ENCODE results near the gene CCDC88C. TPM values are rescaled to one million over a fixed set of nuclear protein-coding genes. Genes with fewer than 3 reads are reported as not detected.
"Not testable (repeated sequence)": the region's sequence is repeated elsewhere in the genome, so short reads cannot be mapped to it uniquely, and the experiment has no call there.

The CCDC88C gene
- total RNA-seq, 1 donor from 2014 or later, result 9.2 TPM

DNA sequence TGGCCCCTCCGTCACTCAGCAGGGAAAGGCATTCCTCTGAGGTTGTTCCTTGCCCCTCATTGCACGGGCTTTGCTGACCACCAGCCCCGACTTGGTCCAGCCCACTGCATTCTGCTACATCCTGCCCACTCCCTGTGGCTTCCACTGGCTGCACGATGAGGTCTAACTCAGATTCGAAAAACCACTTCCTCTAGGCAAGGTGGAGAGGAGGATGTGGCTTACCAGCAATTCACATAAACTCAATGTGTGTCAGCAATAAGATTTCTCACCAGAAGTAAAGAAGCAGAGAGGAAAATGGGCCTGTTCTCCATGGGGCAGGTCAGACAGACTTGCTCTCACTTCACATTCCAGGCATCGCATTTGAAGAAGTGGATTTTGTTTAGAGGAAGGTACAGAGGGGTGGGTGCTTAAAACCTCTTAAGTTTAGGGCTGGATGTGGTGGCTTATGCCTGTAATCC lies 187.8 kb downstream of the CCDC88C start:
- TF ChIP-seq, protein P1, sequence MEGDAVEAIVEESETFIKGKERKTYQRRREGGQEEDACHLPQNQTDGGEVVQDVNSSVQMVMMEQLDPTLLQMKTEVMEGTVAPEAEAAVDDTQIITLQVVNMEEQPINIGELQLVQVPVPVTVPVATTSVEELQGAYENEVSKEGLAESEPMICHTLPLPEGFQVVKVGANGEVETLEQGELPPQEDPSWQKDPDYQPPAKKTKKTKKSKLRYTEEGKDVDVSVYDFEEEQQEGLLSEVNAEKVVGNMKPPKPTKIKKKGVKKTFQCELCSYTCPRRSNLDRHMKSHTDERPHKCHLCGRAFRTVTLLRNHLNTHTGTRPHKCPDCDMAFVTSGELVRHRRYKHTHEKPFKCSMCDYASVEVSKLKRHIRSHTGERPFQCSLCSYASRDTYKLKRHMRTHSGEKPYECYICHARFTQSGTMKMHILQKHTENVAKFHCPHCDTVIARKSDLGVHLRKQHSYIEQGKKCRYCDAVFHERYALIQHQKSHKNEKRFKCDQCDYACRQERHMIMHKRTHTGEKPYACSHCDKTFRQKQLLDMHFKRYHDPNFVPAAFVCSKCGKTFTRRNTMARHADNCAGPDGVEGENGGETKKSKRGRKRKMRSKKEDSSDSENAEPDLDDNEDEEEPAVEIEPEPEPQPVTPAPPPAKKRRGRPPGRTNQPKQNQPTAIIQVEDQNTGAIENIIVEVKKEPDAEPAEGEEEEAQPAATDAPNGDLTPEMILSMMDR (IDR thresholded peaks at IDR 0.05), result no peak
- H3K36me3 ChIP-seq, result peaks cover 3 to 16% of the 10 kb centered on the region in 2 donors
- peaks cover 0 to 4% of the 10 kb centered on the region in 2 donors for H3K9me3 ChIP-seq
- no peak overlapping the region for H3K4me3 ChIP-seq
- DNase-seq (ENCODE audit: low spot score in 2 of 2), result no peak
- H3K27me3 ChIP-seq, result no peaks in the 10 kb centered on the region
- no peaks in the 10 kb centered on the region for H3K4me1 ChIP-seq
- intact Hi-C loops (cut with DNase I), result no loop called here
- H3K27ac ChIP-seq, result no peak overlapping the region

DNA sequence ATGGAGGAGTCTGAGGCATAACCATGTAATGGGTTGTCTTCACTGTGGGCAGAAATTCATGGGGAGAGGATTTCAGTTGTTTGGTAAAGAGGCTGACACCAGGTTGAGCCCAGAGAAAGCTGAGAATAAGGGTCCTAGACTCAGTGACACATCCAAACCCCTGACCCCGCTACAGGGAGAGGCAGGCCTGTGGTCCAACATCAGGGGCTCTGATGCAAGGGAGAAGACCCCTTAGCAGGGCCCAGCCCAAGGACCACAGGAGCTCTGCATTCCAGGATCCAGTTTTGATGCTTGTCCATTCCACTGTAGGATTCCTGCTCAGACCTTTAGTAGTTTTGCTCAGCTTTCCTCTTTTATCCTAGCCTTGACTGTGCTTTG lies 188.6 kb downstream of the CCDC88C start:
- Histone ChIP-seq H3K36me3 (peaks cover 7 to 20% of the 10 kb centered on the region in 2 donors), H3K4me1 (no peaks in the 10 kb centered on the region), H3K27me3 (no peaks in the 10 kb centered on the region), H3K9me3 (peaks cover 0 to 4% of the 10 kb centered on the region in 2 donors), H3K27ac (no peak overlapping the region), H3K4me3 (no peak overlapping the region)
- TF ChIP-seq, protein P1 (IDR thresholded peaks at IDR 0.05), result no peak
- no peak for DNase-seq (ENCODE audit: low spot score in 2 of 2)
- intact Hi-C loops (cut with DNase I), result no loop called here

GRCh38 chr14:91228112-91229004 lies 189.3 kb downstream of the CCDC88C start:
- DNase-seq (ENCODE audit: low spot score in 2 of 2), result no peak
- H3K36me3 ChIP-seq, result peaks cover 7 to 23% of the 10 kb centered on the region in 2 donors
- peaks cover 0 to 4% of the 10 kb centered on the region in 2 donors for H3K9me3 ChIP-seq
- H3K4me1 ChIP-seq, result no peaks in the 10 kb centered on the region
- intact Hi-C loops (cut with DNase I), result no loop called here
- TF ChIP-seq, protein P1 (IDR thresholded peaks at IDR 0.05), result no peak
- H3K27ac ChIP-seq, result no peak overlapping the region
- H3K27me3 ChIP-seq, result no peaks in the 10 kb centered on the region
- H3K4me3 ChIP-seq, result no peak overlapping the region

DNA sequence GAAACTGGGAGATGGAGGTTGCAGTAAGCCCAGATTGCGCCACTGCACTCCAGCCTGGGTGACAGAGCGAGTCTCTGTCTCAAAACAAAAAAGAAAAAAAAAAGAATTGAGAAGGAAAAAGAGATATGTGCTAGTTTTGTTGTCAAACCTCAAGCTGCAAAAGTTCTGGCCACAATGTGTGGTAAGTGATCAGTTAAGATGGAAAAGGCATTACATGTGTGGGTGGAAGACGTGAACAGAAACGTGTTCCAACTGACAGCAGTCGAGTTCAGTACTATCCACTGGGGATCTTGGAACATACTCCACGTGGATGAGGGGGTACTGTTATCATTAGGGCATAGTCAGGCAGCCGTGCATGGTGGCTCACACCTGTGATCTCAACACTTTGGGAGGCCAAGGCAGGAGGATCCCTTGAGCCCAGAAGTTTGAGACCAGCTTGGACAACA lies 190.4 kb downstream of the CCDC88C start:
- no peaks in the 10 kb centered on the region for H3K4me1 ChIP-seq
- TF ChIP-seq, protein P1 (IDR thresholded peaks at IDR 0.05), result no peak
- H3K4me3 ChIP-seq, result no peak overlapping the region
- H3K27ac ChIP-seq, result no peak overlapping the region
- peaks cover 7 to 23% of the 10 kb centered on the region in 2 donors for H3K36me3 ChIP-seq
- intact Hi-C loops (cut with DNase I), result no loop called here
- H3K9me3 ChIP-seq, result peaks cover 0 to 4% of the 10 kb centered on the region in 2 donors
- no peak for DNase-seq (ENCODE audit: low spot score in 2 of 2)
- no peaks in the 10 kb centered on the region for H3K27me3 ChIP-seq

DNA sequence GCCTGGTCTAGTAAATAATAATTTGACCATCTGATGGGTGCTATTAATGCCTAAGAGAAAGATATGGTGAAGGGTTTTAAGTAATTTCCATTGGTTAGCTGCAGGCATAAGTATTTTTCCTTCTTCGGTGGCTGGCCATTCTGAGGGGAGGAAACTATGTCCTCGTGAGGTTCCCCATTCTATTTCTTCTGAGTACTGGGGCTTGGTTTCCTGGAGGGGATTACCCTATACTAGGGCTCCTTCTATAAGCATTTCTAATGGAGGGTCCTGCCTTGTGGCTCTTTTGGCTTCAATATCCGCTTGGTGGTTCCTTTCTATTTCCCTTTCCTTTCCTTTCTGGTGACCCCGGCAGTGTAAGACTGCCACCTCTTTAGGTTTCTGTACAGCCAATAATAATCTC lies 191.3 kb downstream of the CCDC88C start:
- H3K36me3 ChIP-seq, result peaks cover 7 to 23% of the 10 kb centered on the region in 2 donors
- DNase-seq (ENCODE audit: low spot score in 2 of 2), result not testable (repeated sequence)

DNA sequence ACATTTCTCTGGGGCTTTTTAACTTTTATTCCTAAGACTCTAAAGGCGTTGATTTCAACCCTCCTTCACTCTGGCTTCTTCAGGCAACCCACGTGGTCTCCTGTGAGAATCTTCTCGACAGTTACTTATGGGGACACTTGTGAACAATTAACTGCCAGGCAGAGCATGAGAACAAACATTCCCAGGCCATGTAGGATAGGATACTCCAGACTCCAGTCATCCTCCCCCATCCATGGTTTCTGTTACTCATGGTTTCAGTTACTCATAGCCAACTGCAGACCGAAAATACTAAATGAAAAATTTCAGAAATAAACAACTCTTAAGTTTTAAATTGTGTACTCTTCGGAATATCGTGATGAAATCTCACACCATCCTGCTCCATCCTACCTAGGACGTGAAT lies 192.6 kb downstream of the CCDC88C start:
- H3K4me1 ChIP-seq, result no peaks in the 10 kb centered on the region
- no peak for DNase-seq (ENCODE audit: low spot score in 2 of 2)
- TF ChIP-seq, protein P1 (IDR thresholded peaks at IDR 0.05), result no peak
- intact Hi-C loops (cut with DNase I), result no loop called here
- no peak overlapping the region for H3K4me3 ChIP-seq
- no peaks in the 10 kb centered on the region for H3K9me3 ChIP-seq
- H3K27me3 ChIP-seq, result no peaks in the 10 kb centered on the region
- peaks cover 7 to 24% of the 10 kb centered on the region in 2 donors for H3K36me3 ChIP-seq
- H3K27ac ChIP-seq, result no peak overlapping the region

More for the DNA sequence above, 191.3 kb downstream of the CCDC88C start:
- H3K9me3 ChIP-seq; H3K4me1 ChIP-seq; H3K27me3 ChIP-seq; H3K4me3 ChIP-seq; H3K27ac ChIP-seq; intact Hi-C loops (cut with DNase I): not testable (repeated sequence)

Measured in ascending aorta (tissue), 2 donors.